Measurements from ENCODE around the gene MAP6D1.
"Not testable (repeated sequence)": the region's sequence is repeated elsewhere in the genome, so short reads cannot be mapped to it uniquely, and the experiment has no call there.

Gene MAP6D1

GRCh38 chr3:183796372-183796771 is 29.0 kb downstream of the MAP6D1 start:
- DNase-seq: no peak

GRCh38 chr3:183794452-183794851 is 30.9 kb downstream of the MAP6D1 start:
- no peak for DNase-seq

- no peak for DNase-seq
Measured at GRCh38 chr3:183792976-183793375, 32.4 kb downstream of the MAP6D1 start.

GRCh38 chr3:183790700-183791099 is 34.7 kb downstream of the MAP6D1 start:
- no peak for DNase-seq

- no peak for DNase-seq
Measured at GRCh38 chr3:183789826-183790225, 35.6 kb downstream of the MAP6D1 start.

GRCh38 chr3:183784503-183784902 is 40.9 kb downstream of the MAP6D1 start:
- DNase-seq: not testable (repeated sequence)

- DNase-seq: no peak
Measured at GRCh38 chr3:183782576-183783276, 42.7 kb downstream of the MAP6D1 start.

- DNase-seq: no peak
Measured at GRCh38 chr3:183781246-183781645, 44.1 kb downstream of the MAP6D1 start.

GRCh38 chr3:183779896-183780465 is 45.4 kb downstream of the MAP6D1 start:
- DNase-seq: no peak

- DNase-seq: no peak
Measured at GRCh38 chr3:183777016-183777618, 48.3 kb downstream of the MAP6D1 start.

- DNase-seq: not testable (repeated sequence)
Measured at GRCh38 chr3:183776451-183776850, 48.9 kb downstream of the MAP6D1 start.

GRCh38 chr3:183775781-183776180 is 49.6 kb downstream of the MAP6D1 start:
- no peak for DNase-seq

GRCh38 chr3:183774631-183775030 is 50.7 kb downstream of the MAP6D1 start:
- no peak for DNase-seq

GRCh38 chr3:183769453-183769852 is 55.9 kb downstream of the MAP6D1 start:
- no peak for DNase-seq

- no peak for DNase-seq
Measured at GRCh38 chr3:183768114-183768513, 57.3 kb downstream of the MAP6D1 start.

GRCh38 chr3:183766745-183767606 is 58.4 kb downstream of the MAP6D1 start:
- DNase-seq: peak; percentile 19

GRCh38 chr3:183766107-183766506 is 59.3 kb downstream of the MAP6D1 start:
- DNase-seq: no peak

All from NK-92 treated with Interleukin-12 subunit alpha and Interleukin-12 subunit beta, amount 100 ng/mL, for 24 hours (cell line).